Measurements from ENCODE around the gene IL4I1. TPM values are rescaled to one million over a fixed set of nuclear protein-coding genes. Genes with fewer than 3 reads are reported as not detected.

IL4I1 gene
- total RNA-seq, 1 donor from 2014 or later = not detected

- H3K27me3 ChIP-seq = no peaks in the 10 kb centered on the region
- no peaks in the 10 kb centered on the region for H3K9me3 ChIP-seq
- no peak for DNase-seq (ENCODE audit: extremely low spot score in 2 of 2)
- H3K27ac ChIP-seq = peak overlapping the region; percentile 100
- TF ChIP-seq POLR2AphosphoS5 (IDR thresholded peaks at IDR 0.05; ENCODE audit: insufficient read depth in 1 of 2, low read depth in 1 of 2) (no peak), POLR2A (IDR thresholded peaks at IDR 0.05) (no peak), CTCF (IDR thresholded peaks at IDR 0.05) (no peak)
- peak overlapping the region in 1 of 2 donors; percentile 93 for H3K4me3 ChIP-seq
- peaks cover 36% of the 10 kb centered on the region for H3K4me1 ChIP-seq
- intact Hi-C loops (cut with DNase I) = loop anchor here (10.0 kb wide), 2 partner anchors 75 to 95 kb away; no protein-coding TSS in a partner anchor
- H3K36me3 ChIP-seq = peaks cover 0 to 2% of the 10 kb centered on the region in 2 donors
Measured at GRCh38 chr19:49849433-49850220, 47.1 kb downstream of the IL4I1 start.

GRCh38 chr19:49848938-49849337 lies 47.7 kb downstream of the IL4I1 start:
- no peak for DNase-seq (ENCODE audit: extremely low spot score in 2 of 2)
- Histone ChIP-seq H3K36me3 (no peaks in the 10 kb centered on the region), H3K9me3 (no peaks in the 10 kb centered on the region), H3K27me3 (no peaks in the 10 kb centered on the region), H3K4me3 (no peak overlapping the region), H3K27ac (no peak overlapping the region), H3K4me1 (peaks cover 29% of the 10 kb centered on the region)
- intact Hi-C loops (cut with DNase I) = loop anchor here (10.0 kb wide), 1 partner anchor 74 kb away; no protein-coding TSS in a partner anchor
- TF ChIP-seq POLR2A (IDR thresholded peaks at IDR 0.05) (no peak), CTCF (IDR thresholded peaks at IDR 0.05) (no peak), POLR2AphosphoS5 (IDR thresholded peaks at IDR 0.05; ENCODE audit: insufficient read depth in 1 of 2, low read depth in 1 of 2) (no peak)

- Histone ChIP-seq H3K27me3 (no peaks in the 10 kb centered on the region), H3K36me3 (no peaks in the 10 kb centered on the region), H3K27ac (no peak overlapping the region), H3K4me3 (no peak overlapping the region), H3K4me1 (peaks cover 20% of the 10 kb centered on the region), H3K9me3 (no peaks in the 10 kb centered on the region)
- DNase-seq (ENCODE audit: extremely low spot score in 2 of 2) = no peak
- intact Hi-C loops (cut with DNase I) = loop anchor here (10.0 kb wide), 1 partner anchor 73 kb away; no protein-coding TSS in a partner anchor
- no peak for TF ChIP-seq POLR2A (IDR thresholded peaks at IDR 0.05)
- TF ChIP-seq CTCF (IDR thresholded peaks at IDR 0.05) = no peak
- no peak for TF ChIP-seq POLR2AphosphoS5 (IDR thresholded peaks at IDR 0.05; ENCODE audit: insufficient read depth in 1 of 2, low read depth in 1 of 2)
Measured at GRCh38 chr19:49847731-49848696, 48.7 kb downstream of the IL4I1 start.

- intact Hi-C loops (cut with DNase I) = loop anchor here (10.0 kb wide), 1 partner anchor 72 kb away; no protein-coding TSS in a partner anchor
- Histone ChIP-seq H3K36me3 (no peaks in the 10 kb centered on the region), H3K27ac (no peak overlapping the region), H3K27me3 (no peaks in the 10 kb centered on the region), H3K4me3 (no peak overlapping the region), H3K9me3 (no peaks in the 10 kb centered on the region), H3K4me1 (peaks cover 5% of the 10 kb centered on the region)
- TF ChIP-seq POLR2AphosphoS5 (IDR thresholded peaks at IDR 0.05; ENCODE audit: insufficient read depth in 1 of 2, low read depth in 1 of 2) (no peak), POLR2A (IDR thresholded peaks at IDR 0.05) (no peak), CTCF (IDR thresholded peaks at IDR 0.05) (no peak)
- DNase-seq (ENCODE audit: extremely low spot score in 2 of 2) = no peak
Measured at GRCh38 chr19:49846408-49846807, 50.3 kb downstream of the IL4I1 start.
